CD4-positive, alpha-beta T cell (primary cell): ENCODE measurements around the gene ACACB. TPM values are rescaled to one million over a fixed set of nuclear protein-coding genes. Genes with fewer than 3 reads are reported as not detected.

Experiments
- ATAC-seq: fragments of 200-7000 bp; cut with Tn5 transposase; one replicate; pipeline ENCODE4 v1.10.0; 2022; ENCODE audit warnings: mild to moderate bottlenecking; ENCODE audit not compliant: poor library complexity
- CTCF ChIA-PET: fragments of 350-600 bp; sonication (Branson Sonifier 250); formaldehyde crosslinking; loops from one replicate; lab custom pipeline; 2021; ENCODE audit warnings: antibody characterized with exemption, inconsistent platforms; lab: Charles Lee
- POLR2A ChIA-PET: fragments of 350-600 bp; sonication (Branson Sonifier 250); formaldehyde crosslinking; loops from one replicate; lab custom pipeline; 2021; ENCODE audit warnings: antibody characterized with exemption, inconsistent platforms; lab: Charles Lee
- DNase-seq, 14 experiments: peaks; one replicate each; pipeline ENCODE4 v3.0.0-alpha.2; 2013 to 2020; ENCODE audit warnings: mixed read lengths in 2 of 14
- H3K27ac ChIP-seq, 2 donors: one replicate each; pipeline versions ENCODE4 v1.5.1 to v1.7.0; 2013; ENCODE audit warnings: low read length in 2 of 2, low read depth in 1 of 2, mild to moderate bottlenecking in 1 of 2
- H3K27me3 ChIP-seq, 2 experiments: 1 replicate in 1 of 2; 2 replicates in 1 of 2; pipeline versions ENCODE4 v1.6.1 to v1.7.0; 2013; ENCODE audit warnings: low read length in 2 of 2, control low read depth in 1 of 2, mild to moderate bottlenecking in 1 of 2, moderate library complexity in 1 of 2; ENCODE audit not compliant: insufficient read depth in 2 of 2, control insufficient read depth in 1 of 2
- H3K36me3 ChIP-seq: one replicate; pipeline ENCODE4 v1.6.1; 2013; ENCODE audit warnings: low read length, control low read depth; ENCODE audit not compliant: insufficient read depth
- H3K4me1 ChIP-seq: one replicate; pipeline ENCODE4 v1.6.1; 2013; ENCODE audit warnings: low read length, control low read depth; ENCODE audit not compliant: insufficient read depth
- H3K4me3 ChIP-seq: one replicate; pipeline ENCODE4 v1.5.1; 2013; ENCODE audit warnings: mild to moderate bottlenecking, low read length, moderate library complexity
- H3K9me3 ChIP-seq, 2 experiments: 1 replicate in 1 of 2; 2 replicates in 1 of 2; pipeline versions ENCODE4 v1.6.1 to v1.7.0; 2013; ENCODE audit warnings: low read length in 2 of 2, mild to moderate bottlenecking in 2 of 2, control low read depth in 1 of 2, moderate library complexity in 1 of 2; ENCODE audit not compliant: control insufficient read depth in 1 of 2, insufficient read depth in 1 of 2
- H3K27ac Mint-ChIP-seq: one replicate; pipeline ENCODE4 v1.8.0; 2020; ENCODE audit warnings: mixed read lengths
- H3K27me3 Mint-ChIP-seq: one replicate; pipeline ENCODE4 v1.8.0; 2021; ENCODE audit warnings: mixed read lengths
- H3K36me3 Mint-ChIP-seq: one replicate; pipeline ENCODE4 v1.8.0; 2021; ENCODE audit warnings: low read depth, mixed read lengths
- H3K4me1 Mint-ChIP-seq: one replicate; pipeline ENCODE4 v1.8.0; 2021; ENCODE audit warnings: low read depth, mixed read lengths
- H3K4me3 Mint-ChIP-seq: one replicate; pipeline ENCODE4 v1.8.0; 2020; ENCODE audit warnings: mild to moderate bottlenecking, mixed read lengths
- H3K9me3 Mint-ChIP-seq: one replicate; pipeline ENCODE4 v1.8.0; 2020; ENCODE audit warnings: mixed read lengths
- CTCF ChIP-seq: fragments of 200-600 bp; IDR thresholded peaks from one replicate; pipeline ENCODE4 v1.8.0; 2022; ENCODE audit warnings: antibody characterized with exemption, mild to moderate bottlenecking
- intact Hi-C, 2 experiments: fragments of 100-400 bp; cut with DNase I in 1 of 2; cut with micrococcal nuclease in 1 of 2; formaldehyde crosslinking; loops; one replicate each; pipeline versions ENCODE4 v1.15.1 to v1.9.0; 2023 to 2025; cut with DNase I, micrococcal nuclease
- total RNA-seq, 174 experiments: library from RNA in 2 of 174; stranded (reverse) in 2 of 174; gene quantifications; one replicate each; pipeline ENCODE4 v1.2.3 and lab custom pipeline; 2021 to 2026

The ACACB gene
- total RNA-seq, 2 experiments from 2014 or later: 30.3 to 32.2 TPM

- no peaks in the 10 kb centered on the region for H3K9me3 Mint-ChIP-seq
These were observed 106.8 kb downstream of the ACACB start for GRCh38 chr12:109223211-109223610.

DNA sequence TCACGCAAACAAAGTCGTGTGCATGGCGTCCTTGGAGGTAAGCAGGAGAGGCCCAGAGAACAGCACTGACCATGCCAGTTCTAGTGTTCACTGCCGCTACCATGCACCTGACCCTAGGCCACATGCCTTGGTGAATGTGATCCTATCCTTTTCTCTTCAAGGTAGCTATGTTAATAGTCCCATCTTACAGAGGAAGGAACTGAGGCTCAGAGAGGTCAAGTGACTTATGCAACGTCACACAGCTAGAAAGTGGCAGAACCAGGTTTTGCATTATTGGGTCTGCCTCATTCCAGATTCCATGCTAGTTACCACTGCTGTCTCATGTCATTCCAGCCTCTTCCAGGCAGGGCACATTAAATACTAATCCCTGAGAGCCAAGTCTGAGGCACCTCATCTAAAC, 107.5 kb downstream of the ACACB start:
- H3K36me3 Mint-ChIP-seq: peaks cover 62% of the 10 kb centered on the region
- no peak for TF ChIP-seq CTCF
- H3K27me3 ChIP-seq: no peaks in the 10 kb centered on the region
- no peak overlapping the region for H3K27ac Mint-ChIP-seq
- ChIA-PET CTCF (no interaction called here), POLR2A (no interaction called here)
- intact Hi-C loops: no loop called here
- ATAC-seq: no peak
- no peak overlapping the region for H3K27ac ChIP-seq
- H3K27me3 Mint-ChIP-seq: no peaks in the 10 kb centered on the region
- no peaks in the 10 kb centered on the region for H3K9me3 Mint-ChIP-seq
- DNase-seq: no peak
- no peaks in the 10 kb centered on the region for H3K4me1 Mint-ChIP-seq
- H3K4me3 Mint-ChIP-seq: no peak overlapping the region
- no peak overlapping the region for H3K4me3 ChIP-seq
- H3K4me1 ChIP-seq: no peaks in the 10 kb centered on the region
- no peaks in the 10 kb centered on the region for H3K9me3 ChIP-seq
- H3K36me3 ChIP-seq: peaks cover 33% of the 10 kb centered on the region

More at GRCh38 chr12:109223211-109223610, 106.8 kb downstream of the ACACB start:
- no peaks in the 10 kb centered on the region for H3K9me3 ChIP-seq
- H3K4me3 ChIP-seq: no peak overlapping the region
- Mint-ChIP-seq H3K4me1 (no peaks in the 10 kb centered on the region), H3K27ac (no peak overlapping the region), H3K27me3 (no peaks in the 10 kb centered on the region), H3K4me3 (no peak overlapping the region), H3K36me3 (peaks cover 63% of the 10 kb centered on the region)
- no peaks in the 10 kb centered on the region for H3K4me1 ChIP-seq
- no peak for TF ChIP-seq CTCF
- peaks cover 33% of the 10 kb centered on the region for H3K36me3 ChIP-seq
- ATAC-seq: no peak
- H3K27ac ChIP-seq: no peak overlapping the region
- ChIA-PET POLR2A (no interaction called here), CTCF (no interaction called here)
- H3K27me3 ChIP-seq: no peaks in the 10 kb centered on the region
- intact Hi-C loops: no loop called here
- DNase-seq: no peak

GRCh38 chr12:109228664-109229063, 112.3 kb downstream of the ACACB start:
- ChIA-PET POLR2A (no interaction called here), CTCF (no interaction called here)
- DNase-seq (no peak), ATAC-seq (no peak)
- Mint-ChIP-seq H3K9me3 (no peaks in the 10 kb centered on the region), H3K27me3 (no peaks in the 10 kb centered on the region), H3K36me3 (peaks cover 75% of the 10 kb centered on the region), H3K4me3 (no peak overlapping the region), H3K27ac (no peak overlapping the region), H3K4me1 (no peaks in the 10 kb centered on the region)
- TF ChIP-seq CTCF: no peak
- no peaks in the 10 kb centered on the region for H3K27me3 ChIP-seq
- H3K9me3 ChIP-seq: no peaks in the 10 kb centered on the region
- H3K36me3 ChIP-seq: peaks cover 30% of the 10 kb centered on the region
- H3K27ac ChIP-seq: no peak overlapping the region
- no peaks in the 10 kb centered on the region for H3K4me1 ChIP-seq
- intact Hi-C loops: no loop called here
- no peak overlapping the region for H3K4me3 ChIP-seq
